GF-D8 (cell line): ENCODE data around the gene NCKIPSD.

Source experiments
- DNase-seq: peaks from one replicate; lab custom pipeline; 2025; lab: John Stamatoyannopoulos, UW

NCKIPSD gene

DNA sequence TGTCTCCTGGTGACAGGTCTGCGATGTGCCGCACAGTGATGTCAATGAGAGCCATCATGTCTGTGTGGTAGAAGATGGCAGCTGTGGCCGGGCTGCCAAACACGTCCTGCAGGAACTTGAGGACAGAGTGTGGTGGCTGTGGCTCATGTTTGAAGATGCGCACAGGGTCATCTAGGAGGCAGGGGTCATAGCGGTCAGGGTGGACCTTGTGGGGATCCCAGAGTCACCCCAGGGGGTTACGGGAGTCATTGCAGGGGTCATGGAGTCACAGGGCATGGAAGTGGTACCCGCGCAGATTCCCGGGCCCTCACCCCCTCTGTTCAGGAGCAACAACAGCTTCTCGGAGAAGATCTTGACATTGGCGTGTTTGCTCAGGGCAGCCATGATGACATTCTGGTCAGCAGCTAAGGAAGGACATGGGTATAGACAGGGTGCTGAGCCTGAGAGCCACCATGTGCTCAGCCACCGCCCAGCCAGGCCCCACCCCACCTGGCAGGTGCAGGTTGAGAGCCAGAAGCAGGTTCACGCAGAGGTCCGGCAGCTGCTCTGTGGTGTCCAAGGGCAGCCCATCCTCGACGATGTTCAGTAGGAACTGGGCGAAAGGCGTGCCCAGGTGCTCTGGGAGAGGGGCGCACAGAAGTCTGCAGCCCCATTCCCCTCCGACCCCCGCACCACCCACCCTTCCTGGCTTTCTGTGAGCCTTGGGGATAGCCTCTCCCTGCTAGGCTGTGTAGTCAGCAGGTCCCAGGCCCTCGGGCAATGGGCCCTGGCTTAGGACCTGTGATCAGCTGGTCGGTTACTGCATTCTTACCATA, 6.9 kb downstream of the NCKIPSD start:
- DNase-seq, result no peak

- DNase-seq, result no peak
These were observed 7.7 kb downstream of the NCKIPSD start for GRCh38 chr3:48678056-48678455.

DNA sequence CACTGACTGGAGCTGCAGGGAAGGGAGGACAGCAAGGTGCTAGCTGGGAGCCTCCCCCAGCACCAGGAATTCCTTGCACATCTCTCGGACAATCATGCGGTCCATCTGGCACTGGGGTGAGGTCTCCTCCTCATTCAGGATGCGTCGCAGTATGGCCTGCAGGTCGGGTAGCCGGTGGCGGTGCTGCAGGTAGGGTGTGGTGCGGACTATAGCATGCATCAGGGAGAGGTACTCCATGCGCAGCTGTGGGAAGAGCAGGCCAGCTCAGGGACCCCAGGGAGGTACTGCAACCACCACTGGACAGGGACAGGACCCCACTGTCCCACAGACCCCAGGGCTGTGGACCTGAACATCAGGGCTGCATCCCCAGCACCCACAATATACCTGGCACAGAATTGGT, 11.2 kb downstream of the NCKIPSD start:
- no peak for DNase-seq

DNA sequence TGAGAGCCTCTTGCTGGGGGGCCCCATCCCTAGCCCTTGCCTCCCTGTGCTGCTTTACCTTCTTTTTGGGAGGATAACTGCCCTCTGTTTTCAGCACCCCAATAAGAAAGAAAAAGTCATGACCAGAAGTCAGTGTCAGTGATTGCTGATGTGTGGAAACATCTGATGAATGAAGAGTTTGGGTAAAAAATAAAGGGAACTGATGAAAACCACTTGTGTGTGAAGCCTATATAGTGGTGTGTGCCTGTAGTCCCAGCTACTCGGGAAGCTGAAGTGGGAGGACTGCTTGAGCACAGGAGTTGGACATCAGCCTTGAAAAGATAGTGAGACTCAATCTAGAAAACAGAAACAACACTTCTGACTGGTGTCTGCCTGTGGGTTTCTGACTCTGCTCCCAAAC, 13.2 kb downstream of the NCKIPSD start:
- DNase-seq, result no peak

DNA sequence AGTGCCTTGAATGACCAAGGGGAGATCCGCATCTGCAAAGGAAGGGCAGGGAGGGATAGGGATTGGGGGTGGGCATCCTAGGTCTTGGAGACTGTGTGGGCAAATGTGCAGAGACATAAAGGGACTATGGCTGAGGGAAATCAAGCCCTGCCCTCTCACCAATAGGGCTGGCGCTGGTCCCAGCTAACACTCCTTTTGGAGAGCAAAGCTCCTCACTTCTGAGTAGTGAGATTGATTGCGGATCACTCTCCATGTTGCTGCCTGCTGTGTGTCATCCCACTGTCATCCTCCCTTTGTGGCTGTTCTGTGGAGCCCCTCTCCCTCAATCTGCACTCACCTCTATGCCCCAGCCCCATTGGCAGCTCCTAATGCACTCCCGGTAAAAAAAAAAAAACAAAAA, 20.8 kb downstream of the NCKIPSD start:
- no peak for DNase-seq

- DNase-seq, result no peak
These were observed 21.4 kb downstream of the NCKIPSD start for GRCh38 chr3:48664313-48664644.

- DNase-seq, result no peak
These were observed 22.0 kb downstream of the NCKIPSD start for GRCh38 chr3:48663489-48664312.

DNA sequence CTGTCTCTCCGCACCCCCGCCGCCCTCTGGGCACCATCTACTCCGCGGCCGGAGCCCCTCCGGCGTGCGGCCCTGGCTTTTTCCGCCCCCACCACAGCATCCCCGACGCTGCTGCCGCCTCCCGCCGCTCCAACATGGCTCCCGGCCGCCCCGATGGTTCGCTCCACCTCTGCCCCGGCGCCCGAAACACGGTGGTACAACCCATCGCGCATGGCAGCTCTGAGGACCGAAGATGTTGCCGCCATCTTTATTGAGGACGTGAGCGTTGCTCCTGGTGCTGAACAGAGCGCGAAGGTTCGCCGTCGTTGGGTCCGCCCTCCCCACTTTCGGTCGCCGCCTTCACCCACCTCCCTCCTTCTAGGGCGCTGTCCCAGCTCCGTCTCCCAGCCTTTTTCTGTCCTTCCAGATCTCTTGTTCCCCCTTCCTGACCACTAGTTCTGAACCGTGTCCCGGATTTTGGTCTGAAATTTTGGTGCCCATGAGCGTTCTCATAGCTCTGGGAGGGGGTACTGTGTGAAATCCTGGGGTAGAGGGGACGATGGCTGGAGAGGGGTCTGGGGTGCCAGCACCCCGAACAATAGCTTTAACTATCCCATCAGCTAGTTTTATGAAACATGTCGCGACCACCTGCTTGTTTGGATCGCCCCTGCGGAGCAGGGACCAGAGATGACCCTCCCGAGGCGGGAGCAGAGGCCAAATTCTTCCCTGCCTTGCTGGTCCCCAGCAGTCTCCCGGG, 22.8 kb downstream of the NCKIPSD start, which contains the start of gene CELSR3:
Gene CELSR3, minus strand, starts transcription at position 134 of the 736 bp plus-strand sequence. CDS start 252 bp downstream, outside the sequence.
- no peak for DNase-seq

- DNase-seq, result no peak
These were observed 23.5 kb downstream of the NCKIPSD start for GRCh38 chr3:48662145-48662752.

DNA sequence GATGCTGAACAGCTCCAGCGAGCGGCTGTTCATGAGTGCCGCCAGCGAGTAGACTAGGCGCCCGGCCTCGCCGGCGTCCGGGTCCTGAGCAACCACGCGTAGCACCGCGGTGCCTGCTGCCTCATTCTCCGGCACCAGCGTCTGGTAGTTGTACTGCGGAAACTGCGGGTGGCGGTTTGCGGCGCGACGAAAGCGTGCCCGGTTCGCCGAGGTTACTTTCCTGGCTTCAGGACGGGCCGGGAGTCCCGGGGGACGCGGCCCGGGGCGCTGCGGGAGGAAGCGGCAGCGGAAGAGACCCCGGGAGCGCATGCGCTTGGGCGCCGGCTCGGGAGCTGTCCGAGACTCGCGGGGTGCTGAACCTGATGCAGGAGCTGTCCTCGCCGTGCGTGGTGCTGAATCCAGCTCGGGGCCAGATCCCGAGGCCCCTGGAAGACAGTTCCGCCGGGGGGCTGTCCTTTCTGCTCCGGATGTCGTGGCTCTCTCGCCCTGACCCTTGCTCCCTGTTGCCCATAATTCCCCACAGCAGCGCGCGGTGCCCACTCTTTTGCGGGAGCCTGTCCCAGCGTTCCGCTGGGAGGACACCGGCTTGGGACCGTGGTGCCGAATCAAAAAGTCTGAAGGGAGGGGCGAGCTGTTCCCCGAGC, 24.1 kb downstream of the NCKIPSD start:
- DNase-seq, result no peak

- DNase-seq, result no peak
These were observed 24.8 kb downstream of the NCKIPSD start for GRCh38 chr3:48660800-48661400.

- no peak for DNase-seq
These were observed 28.9 kb downstream of the NCKIPSD start for GRCh38 chr3:48656841-48657281.

DNA sequence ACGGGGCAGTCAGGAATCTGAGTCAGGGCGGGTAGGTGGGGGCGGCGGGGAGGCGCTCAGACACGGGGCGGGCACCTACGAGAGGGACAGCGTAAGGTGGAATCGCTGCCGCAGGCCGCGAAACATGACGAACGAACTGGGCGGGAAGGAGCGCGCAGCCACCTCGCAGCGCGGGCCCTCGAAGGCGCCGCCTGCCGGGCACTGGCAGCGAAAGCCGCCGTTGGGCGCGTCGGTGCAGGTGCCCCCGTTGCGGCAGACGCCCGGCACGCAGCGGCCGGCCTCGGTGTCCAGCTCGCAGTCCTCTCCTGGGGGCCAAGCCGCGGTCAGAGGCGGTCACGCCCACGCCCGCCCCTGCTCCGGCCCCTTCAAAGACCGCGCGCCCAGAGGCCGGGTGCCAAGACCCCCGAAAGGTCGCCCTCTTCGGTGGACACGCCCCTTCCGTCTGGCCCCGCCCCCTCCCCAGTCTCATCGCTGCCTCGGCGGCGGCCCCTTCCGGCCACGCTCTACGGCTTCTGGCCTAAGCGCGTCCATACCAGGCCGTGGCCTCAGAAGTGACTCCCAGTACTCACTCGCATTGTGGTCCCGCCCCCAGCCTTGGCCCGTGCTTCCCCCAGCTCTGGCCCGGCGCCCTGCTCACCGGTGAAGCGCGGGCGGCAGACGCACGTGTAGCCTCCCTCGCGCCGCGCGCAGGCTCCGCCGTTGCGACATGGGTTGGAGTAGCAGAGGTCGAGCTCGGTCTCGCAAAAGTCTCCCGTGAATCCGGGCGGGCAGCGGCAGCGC, 29.5 kb downstream of the NCKIPSD start:
- no peak for DNase-seq

DNA sequence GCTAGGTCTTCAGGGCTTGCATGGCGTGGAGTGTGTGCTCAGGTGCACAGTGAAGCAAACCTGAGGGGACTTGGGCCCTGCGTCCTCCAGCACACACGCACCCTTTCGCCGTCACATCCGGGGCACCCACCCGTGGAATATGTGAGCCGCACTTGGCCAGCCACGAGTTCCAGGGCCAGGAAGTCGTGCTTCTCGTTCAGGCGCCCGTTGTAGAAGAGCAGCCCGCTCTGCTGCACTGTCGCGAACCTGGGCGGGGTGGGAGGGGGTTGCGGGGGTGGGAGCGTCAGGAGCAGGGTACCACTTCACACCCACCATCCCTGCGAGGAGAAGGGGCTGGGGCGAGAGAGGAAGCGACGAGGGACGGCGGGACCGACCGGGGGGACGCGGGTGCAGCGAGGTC, 30.1 kb downstream of the NCKIPSD start:
- DNase-seq, result no peak

GRCh38 chr3:48655063-48655462, 30.7 kb downstream of the NCKIPSD start:
- no peak for DNase-seq

DNA sequence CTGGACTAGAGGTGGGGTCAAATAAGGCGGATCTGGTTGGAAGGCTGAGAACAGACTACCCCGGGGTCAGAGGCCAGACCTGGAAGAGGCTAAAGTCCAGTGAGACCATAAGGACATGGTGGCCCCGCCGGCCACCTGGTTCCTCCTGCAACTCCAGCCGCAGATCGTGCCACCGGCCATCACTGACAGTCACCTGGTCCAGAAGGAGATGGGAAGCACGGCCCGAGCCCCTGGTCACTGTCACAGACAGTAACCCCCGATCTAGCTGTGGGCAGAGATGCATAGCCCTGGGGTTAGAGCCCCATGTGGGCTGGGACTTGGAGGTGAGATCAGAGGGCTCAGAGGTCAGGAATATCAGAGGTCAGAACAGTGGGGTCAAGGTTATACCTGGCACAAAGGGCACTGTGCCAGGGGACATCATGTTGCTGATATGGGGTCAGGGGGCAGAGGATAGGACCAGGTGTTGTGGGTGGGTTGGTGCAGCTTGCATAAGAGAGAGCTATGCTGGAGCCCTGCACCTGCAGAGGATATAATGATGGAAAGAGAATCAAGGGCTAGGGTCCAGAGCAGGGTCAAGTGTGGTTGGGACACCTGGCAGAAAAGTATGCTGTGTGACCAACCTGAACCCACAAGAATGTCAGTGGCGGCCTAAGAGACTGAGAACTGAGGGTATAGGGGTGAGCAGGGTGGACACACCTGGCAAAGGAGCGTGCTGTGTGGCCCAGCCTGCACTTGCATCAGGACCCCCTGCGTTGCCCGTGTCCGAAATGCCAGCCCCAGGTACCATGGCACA, 32.6 kb downstream of the NCKIPSD start:
- no peak for DNase-seq

DNA sequence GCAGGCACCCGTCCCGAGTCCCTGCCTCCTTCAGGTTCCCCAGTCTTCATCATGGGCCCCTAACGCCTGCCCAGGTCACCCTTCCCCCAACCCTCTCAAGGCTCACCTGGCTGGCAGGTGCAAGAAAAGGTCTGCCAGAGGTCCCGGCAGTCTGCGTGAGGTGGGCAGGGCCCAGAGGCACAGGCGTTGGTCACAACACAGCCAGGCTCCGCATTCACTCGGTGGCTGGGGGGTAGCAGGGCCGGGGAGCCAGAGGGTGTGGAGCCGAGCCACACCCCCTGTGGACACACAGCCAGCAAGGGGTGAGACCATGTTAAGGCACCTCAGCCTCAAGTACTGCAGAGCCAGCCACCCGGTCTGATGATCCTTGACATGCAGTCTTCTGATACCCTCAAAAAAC, 33.9 kb downstream of the NCKIPSD start:
- no peak for DNase-seq

DNA sequence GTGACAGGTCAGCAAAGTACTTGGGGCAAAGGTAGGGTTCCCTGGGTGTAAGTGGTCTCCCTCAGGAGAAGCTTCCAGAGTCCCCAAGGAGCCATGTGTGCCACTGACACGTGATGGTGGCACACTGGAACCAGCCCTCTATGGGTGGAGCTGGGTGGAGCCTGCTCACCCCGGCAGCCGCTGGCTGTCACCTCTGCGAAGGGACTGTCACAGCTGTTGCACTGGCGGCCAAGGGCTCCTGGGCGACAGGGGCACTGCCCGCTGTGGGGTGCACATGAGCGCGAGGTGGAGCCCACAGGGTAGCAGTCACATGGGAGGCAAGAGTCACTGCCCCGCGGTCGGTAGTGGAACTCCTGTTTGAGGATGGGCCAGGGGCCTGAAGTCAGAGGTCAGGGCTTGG, 35.0 kb downstream of the NCKIPSD start:
- no peak for DNase-seq

DNA sequence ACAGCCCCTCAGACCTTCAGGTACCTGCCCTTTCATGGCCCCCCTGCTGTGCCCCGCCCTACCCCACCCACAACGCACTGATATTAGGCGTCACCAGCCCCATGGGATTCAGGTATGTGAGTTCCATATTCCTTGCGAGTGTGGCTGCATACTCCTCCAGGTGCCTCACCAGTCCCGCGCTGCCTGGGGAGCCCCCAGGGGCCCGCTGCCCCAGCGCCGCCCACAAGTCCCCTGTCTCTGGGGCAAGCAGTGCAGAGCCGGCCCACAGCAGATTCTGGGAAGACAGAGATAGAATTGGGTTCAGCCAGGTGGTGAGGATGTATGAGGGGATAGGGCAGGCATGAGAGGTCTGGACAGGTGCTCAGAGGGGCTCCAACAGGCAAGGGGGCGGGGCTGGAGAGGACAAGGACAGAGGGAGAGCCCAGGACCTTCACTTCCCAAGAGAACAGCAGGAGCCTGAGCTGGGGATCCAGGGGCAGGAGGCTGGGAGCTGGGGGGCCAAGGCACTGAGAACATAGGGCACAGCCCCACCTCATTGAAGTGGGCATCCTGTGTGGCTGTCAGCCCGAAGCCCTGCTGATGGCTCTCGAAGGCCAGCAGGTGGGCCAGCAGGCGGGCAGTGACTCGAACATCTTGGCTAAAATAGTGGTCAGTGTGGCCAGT, 37.4 kb downstream of the NCKIPSD start:
- DNase-seq, result no peak
